NB4 (cell line): ENCODE results near the gene EEPD1.

ENCODE experiments used
- DNase-seq: peaks from one replicate; pipeline ENCODE4 v3.0.0; 2010; ENCODE audit warnings: low read depth
- H3K4me3 ChIP-seq: one replicate; pipeline ENCODE4 v1.5.1; 2011; ENCODE audit warnings: mild to moderate bottlenecking, low read depth, low read length, moderate library complexity
- CTCF ChIP-seq: IDR thresholded peaks from one replicate; pipeline ENCODE4 v1.5.1; 2012; ENCODE audit warnings: low read depth, low read length
- MAX ChIP-seq: IDR thresholded peaks from 2 replicates; pipeline ENCODE4 v1.6.1; 2011; ENCODE audit warnings: low read depth, low read length
- MYC ChIP-seq: IDR thresholded peaks from 2 replicates; pipeline ENCODE4 v1.6.1; 2011; ENCODE audit warnings: low read depth, low read length
- POLR2A ChIP-seq: IDR thresholded peaks from 2 replicates; pipeline ENCODE4 v1.6.1; 2011; ENCODE audit warnings: mild to moderate bottlenecking; ENCODE audit not compliant: insufficient read length; ENCODE audit errors: extremely low read depth

EEPD1 gene

GRCh38 chr7:36289833-36290661 lies 137.0 kb downstream of the EEPD1 start:
- H3K4me3 ChIP-seq, result no peak overlapping the region
- TF ChIP-seq CTCF, result no peak
- TF ChIP-seq MYC, result no peak
- TF ChIP-seq MAX, result no peak
- no peak for TF ChIP-seq POLR2A
- DNase-seq, result peak; percentile 31

- H3K4me3 ChIP-seq, result no peak overlapping the region
- DNase-seq, result peak; percentile 87
- TF ChIP-seq CTCF (peak; percentile 98), MAX (peak; percentile 76), POLR2A (no peak)
Measured at GRCh38 chr7:36291387-36292316, 138.6 kb downstream of the EEPD1 start.

GRCh38 chr7:36295090-36295489 lies 142.0 kb downstream of the EEPD1 start:
- no peak overlapping the region for H3K4me3 ChIP-seq
- TF ChIP-seq POLR2A, result no peak
- no peak for TF ChIP-seq CTCF
- TF ChIP-seq MAX, result no peak
- no peak for TF ChIP-seq MYC
- DNase-seq, result no peak

GRCh38 chr7:36296284-36296683 lies 143.2 kb downstream of the EEPD1 start:
- TF ChIP-seq MYC, result no peak
- H3K4me3 ChIP-seq, result no peak overlapping the region
- no peak for DNase-seq

GRCh38 chr7:36297364-36298009 lies 144.4 kb downstream of the EEPD1 start:
- DNase-seq, result no peak
- no peak overlapping the region for H3K4me3 ChIP-seq
- TF ChIP-seq CTCF (no peak), MAX (no peak), MYC (no peak), POLR2A (no peak)

- DNase-seq, result no peak
- H3K4me3 ChIP-seq, result no peak overlapping the region
- TF ChIP-seq MAX (no peak), POLR2A (no peak), CTCF (no peak), MYC (no peak)
Measured at GRCh38 chr7:36298106-36298505, 145.1 kb downstream of the EEPD1 start.
